NOMO-1 treated with dmso at 0.1 percent for 144 hours (cell line): ENCODE results near the gene RIT2.
"Not testable (repeated sequence)": the region's sequence is repeated elsewhere in the genome, so short reads cannot be mapped to it uniquely, and the experiment has no call there.

ENCODE experiments used
- DNase-seq: peaks from one replicate; lab custom pipeline; 2025; ENCODE audit not compliant: unreplicated experiment; lab: John Stamatoyannopoulos, UW

The RIT2 gene

GRCh38 chr18:42778445-42779042, 336.9 kb downstream of the RIT2 start:
- no peak for DNase-seq

- DNase-seq, result no peak
Measured at GRCh38 chr18:42778024-42778423, 337.5 kb downstream of the RIT2 start.

- no peak for DNase-seq
Measured at GRCh38 chr18:42773870-42774269, 341.6 kb downstream of the RIT2 start.

GRCh38 chr18:42771936-42772335, 343.5 kb downstream of the RIT2 start:
- no peak for DNase-seq

- DNase-seq, result no peak
Measured at GRCh38 chr18:42765302-42765701, 350.2 kb downstream of the RIT2 start.

- DNase-seq, result no peak
Measured at GRCh38 chr18:42760290-42760689, 355.2 kb downstream of the RIT2 start.

GRCh38 chr18:42758852-42759251, 356.6 kb downstream of the RIT2 start:
- DNase-seq, result no peak

- no peak for DNase-seq
Measured at GRCh38 chr18:42756214-42756613, 359.3 kb downstream of the RIT2 start.

- no peak for DNase-seq
Measured at GRCh38 chr18:42752916-42753315, 362.6 kb downstream of the RIT2 start.

- no peak for DNase-seq
Measured at GRCh38 chr18:42746794-42747193, 368.7 kb downstream of the RIT2 start.

- no peak for DNase-seq
Measured at GRCh38 chr18:42745931-42746330, 369.6 kb downstream of the RIT2 start.

GRCh38 chr18:42745171-42745570, 370.3 kb downstream of the RIT2 start:
- no peak for DNase-seq

GRCh38 chr18:42743373-42744138, 371.9 kb downstream of the RIT2 start:
- no peak for DNase-seq

- no peak for DNase-seq
Measured at GRCh38 chr18:42742969-42743368, 372.5 kb downstream of the RIT2 start.

- DNase-seq, result no peak
Measured at GRCh38 chr18:42742474-42742873, 373.0 kb downstream of the RIT2 start.

GRCh38 chr18:42741805-42742347, 373.6 kb downstream of the RIT2 start:
- not testable (repeated sequence) for DNase-seq

- DNase-seq, result not testable (repeated sequence)
Measured at GRCh38 chr18:42741299-42741698, 374.2 kb downstream of the RIT2 start.

GRCh38 chr18:42736074-42736473, 379.4 kb downstream of the RIT2 start:
- DNase-seq, result no peak

- DNase-seq, result no peak
Measured at GRCh38 chr18:42734520-42734919, 381.0 kb downstream of the RIT2 start.

GRCh38 chr18:42730272-42730671, 385.2 kb downstream of the RIT2 start:
- no peak for DNase-seq

- DNase-seq, result no peak
Measured at GRCh38 chr18:42719221-42719620, 396.3 kb downstream of the RIT2 start.

- DNase-seq, result no peak
Measured at GRCh38 chr18:42712065-42712464, 403.4 kb downstream of the RIT2 start.
